SU-DHL-6 (cell line): ENCODE results near the gene ISYNA1.

Experiments
- CTCF ChIP-seq: fragments of 200-600 bp; sonication (generic); IDR thresholded peaks from one replicate; pipeline ENCODE4 v1.5.1; 2017; ENCODE audit warnings: antibody characterized with exemption, mild to moderate bottlenecking, low read length, moderate library complexity; ENCODE audit not compliant: insufficient read depth, poor library complexity, severe bottlenecking
- EZH2phosphoT487 ChIP-seq: fragments of 200-600 bp; sonication (generic), shearing (Covaris generic); conservative IDR thresholded peaks from 2 replicates; pipeline ENCODE4 v1.6.1; 2018; ENCODE audit warnings: mild to moderate bottlenecking, antibody characterized with exemption, low read length, moderate library complexity, mixed read lengths

DNA sequence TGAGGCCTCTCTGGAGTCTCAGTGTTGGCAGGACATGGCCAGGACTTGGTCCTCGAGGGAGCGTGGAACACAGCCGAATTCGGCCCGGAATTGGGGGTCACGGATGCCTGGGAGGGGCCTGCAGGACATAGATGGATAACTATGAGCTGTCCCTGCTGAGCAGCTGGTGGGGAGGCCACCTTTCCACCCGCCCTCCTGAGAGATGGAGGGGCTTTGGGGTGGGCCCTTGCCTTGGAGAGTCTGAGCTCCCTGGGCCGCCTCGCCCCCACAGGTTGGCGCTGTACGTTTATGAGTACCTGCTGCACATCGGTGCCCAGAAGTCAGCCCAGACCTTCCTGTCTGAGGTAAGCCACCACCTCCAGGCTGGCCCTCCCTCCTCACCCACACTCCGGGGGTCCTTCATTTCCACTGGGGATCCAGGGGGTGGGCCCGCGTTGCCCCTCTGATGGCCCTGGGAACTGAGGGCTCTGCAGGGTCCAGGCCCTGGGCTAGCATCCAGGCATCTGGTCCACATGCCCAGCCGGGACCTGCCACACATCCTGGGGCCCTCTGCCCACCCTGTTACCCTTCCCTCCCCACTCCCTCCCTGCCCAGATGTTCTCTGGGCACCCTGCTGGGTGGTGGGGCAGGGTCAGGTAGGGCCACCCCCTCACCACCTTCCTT, 10.7 kb downstream of the ISYNA1 start:
- TF ChIP-seq CTCF (no peak), EZH2phosphoT487 (no peak)
